Endodermal cell (in vitro differentiated cells): Measurements from ENCODE around the gene FAM228B. TPM values are rescaled to one million over a fixed set of nuclear protein-coding genes. Genes with fewer than 3 reads are reported as not detected.
A peak's percentile ranks its signal among the peaks of the same experiment; 100 is the strongest.

ENCODE experiments used
- DNase-seq: peaks from one replicate; pipeline ENCODE4 v3.0.0-alpha.2; 2017
- H3K27ac ChIP-seq: 2 replicates; pipeline ENCODE4 v1.5.1; 2013; ENCODE audit warnings: mild to moderate bottlenecking, low read depth, low read length, moderate library complexity
- H3K27me3 ChIP-seq: 2 replicates; pipeline ENCODE4 v1.6.1; 2013; ENCODE audit warnings: mild to moderate bottlenecking, low read length, moderate library complexity; ENCODE audit not compliant: insufficient read depth, control insufficient read depth, poor library complexity, severe bottlenecking
- H3K36me3 ChIP-seq: 2 replicates; pipeline ENCODE4 v1.7.0; 2013; ENCODE audit warnings: mild to moderate bottlenecking, low read length, moderate library complexity; ENCODE audit not compliant: control insufficient read depth, insufficient read depth
- H3K4me1 ChIP-seq: one replicate; pipeline ENCODE4 v1.7.0; 2013; ENCODE audit warnings: low read length; ENCODE audit not compliant: control insufficient read depth, insufficient read depth
- H3K4me3 ChIP-seq: 2 replicates; pipeline ENCODE4 v1.5.1; 2013; ENCODE audit warnings: mild to moderate bottlenecking, low read length, moderate library complexity
- H3K9ac ChIP-seq: 2 replicates; pipeline ENCODE4 v1.6.1; 2013; ENCODE audit warnings: mild to moderate bottlenecking, low read length, moderate library complexity; ENCODE audit not compliant: poor library complexity, severe bottlenecking; ENCODE audit errors: extremely low read depth
- H3K9me3 ChIP-seq: 2 replicates; pipeline ENCODE4 v1.6.1; 2013; ENCODE audit warnings: mild to moderate bottlenecking, low read length, moderate library complexity; ENCODE audit not compliant: control insufficient read depth
- H3K27ac Mint-ChIP-seq: 2 replicates; pipeline ENCODE4 v1.8.0; 2020; ENCODE audit warnings: mixed read lengths
- H3K27me3 Mint-ChIP-seq: 2 replicates; pipeline ENCODE4 v1.8.0; 2021; ENCODE audit warnings: mild to moderate bottlenecking, mixed read lengths; ENCODE audit not compliant: insufficient read depth
- H3K36me3 Mint-ChIP-seq: 2 replicates; pipeline ENCODE4 v1.8.0; 2020; ENCODE audit warnings: low read depth, mixed read lengths
- H3K4me1 Mint-ChIP-seq: 2 replicates; pipeline ENCODE4 v1.8.0; 2020; ENCODE audit warnings: mixed read lengths
- H3K4me3 Mint-ChIP-seq: 2 replicates; pipeline ENCODE4 v1.8.0; 2020; ENCODE audit warnings: mild to moderate bottlenecking, moderate library complexity, mixed read lengths
- H3K9me3 Mint-ChIP-seq: 2 replicates; pipeline ENCODE4 v1.8.0; 2020; ENCODE audit warnings: mild to moderate bottlenecking, mixed read lengths
- CTCF ChIP-seq: fragments of 200-600 bp; sonication (generic); conservative IDR thresholded peaks from 2 replicates; pipeline ENCODE4 v1.5.0; 2021; ENCODE audit warnings: antibody characterized with exemption, mild to moderate bottlenecking
- WGBS, 2 experiments: methylation state at CpG; one replicate each; pipeline versions ENCODE4 v1.1.5 to v1.1.7; 2013; ENCODE audit warnings: missing lambda C conversion rate in 2 of 2, mixed read lengths in 1 of 2; ENCODE audit not compliant: insufficient coverage in 1 of 2, insufficient read length in 1 of 2; 5-methylcytosine and 5-hydroxymethylcytosine counted together
- total RNA-seq, 2 donors: library from RNA; stranded (reverse); fragmentation: NEBNext Ultra II Directional in 1 of 2; extraction: Animal tissue kit (Norgen Biotek cat#: 25700) in 1 of 2; gene quantifications; 2 replicates in 1 of 2; 3 replicates in 1 of 2; pipeline ENCODE4 v1.2.1, GENCODE V29; 2021

FAM228B gene
- total RNA-seq, 2 donors from 2014 or later = 13.2 to 14.6 TPM

DNA sequence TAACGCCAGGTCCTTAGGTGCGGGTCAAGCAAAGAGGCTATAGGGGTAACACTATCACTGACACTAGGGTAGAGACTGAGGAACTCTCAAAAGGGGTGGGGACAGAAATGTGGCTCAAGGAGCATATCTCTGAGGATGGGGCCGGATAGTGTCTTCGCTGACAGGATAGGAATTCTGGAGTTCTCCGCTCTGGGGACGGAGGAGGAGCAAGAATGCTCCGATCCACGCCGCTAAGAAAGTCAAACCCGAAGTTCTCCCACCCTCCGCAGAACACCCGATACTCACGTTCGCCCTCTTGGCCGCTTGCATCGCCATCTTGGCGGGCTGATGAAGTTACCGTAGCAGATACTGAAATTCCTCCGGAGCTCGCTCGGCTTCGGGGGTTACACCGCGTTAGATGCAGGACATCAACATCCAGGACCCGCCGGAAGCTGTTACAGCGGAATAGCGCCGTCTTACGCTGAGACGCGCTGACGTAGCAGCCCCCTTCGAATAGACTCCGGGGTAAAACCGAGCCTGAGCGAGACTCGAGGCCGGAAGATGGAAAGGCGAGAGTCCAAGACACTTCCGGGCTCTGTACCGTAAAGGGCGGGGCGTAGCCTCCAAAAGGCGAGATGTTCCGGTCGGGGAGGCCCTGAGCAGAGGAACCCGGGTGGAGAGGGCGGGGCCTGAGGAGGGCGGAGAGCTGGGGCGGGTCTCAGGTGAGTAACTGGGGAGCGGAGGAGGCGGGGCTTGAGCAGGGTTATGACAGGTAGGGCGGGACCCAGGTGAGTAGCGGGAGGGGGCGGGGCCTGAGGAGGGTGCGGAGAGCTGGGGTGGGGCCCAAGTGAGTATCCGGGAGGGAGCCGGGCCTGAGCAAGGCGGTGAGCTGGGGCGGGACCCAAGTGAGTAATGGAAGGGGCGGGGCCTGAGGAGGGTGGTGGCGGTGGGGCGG, 47.1 kb upstream of the FAM228B start, which contains the start of gene SF3B6:
SF3B6 (minus strand) TSS at position 412 of the 934 bp plus-strand sequence; CDS start at position 315, 97 bp downstream.
- Mint-ChIP-seq H3K4me3 (peak within 1 kb of the TSS; percentile 89), H3K9me3 (no peaks in the 10 kb centered on the region), H3K36me3 (peaks cover 21% of the 10 kb centered on the region), H3K4me1 (peaks cover 14% of the 10 kb centered on the region), H3K27me3 (no peaks in the 10 kb centered on the region), H3K27ac (peak within 1 kb of the TSS; percentile 97)
- no peaks in the 10 kb centered on the region for H3K4me1 ChIP-seq
- WGBS, 2 experiments = 0 to 1% methylated on average over 26 to 64 of the region's 64 CpGs
- peak within 1 kb of the TSS; percentile 56 for H3K9ac ChIP-seq
- peaks cover 28% of the 10 kb centered on the region for H3K36me3 ChIP-seq
- no peak for TF ChIP-seq CTCF
- peak; percentile 100 for DNase-seq
- H3K27ac ChIP-seq = peak within 1 kb of the TSS; percentile 27
- no peaks in the 10 kb centered on the region for H3K9me3 ChIP-seq
- peak within 1 kb of the TSS; percentile 92 for H3K4me3 ChIP-seq
- no peaks in the 10 kb centered on the region for H3K27me3 ChIP-seq

- Histone ChIP-seq H3K9me3 (no peaks in the 10 kb centered on the region), H3K27ac (peak overlapping the region; percentile 25), H3K27me3 (no peaks in the 10 kb centered on the region), H3K36me3 (peaks cover 33% of the 10 kb centered on the region), H3K4me3 (peak overlapping the region; percentile 92), H3K9ac (no peak overlapping the region), H3K4me1 (no peaks in the 10 kb centered on the region)
- no peak for TF ChIP-seq CTCF
- DNase-seq = no peak
- Mint-ChIP-seq H3K27ac (peak overlapping the region; percentile 82), H3K4me3 (peak overlapping the region; percentile 89), H3K4me1 (peaks cover 14% of the 10 kb centered on the region), H3K9me3 (no peaks in the 10 kb centered on the region), H3K27me3 (no peaks in the 10 kb centered on the region), H3K36me3 (peaks cover 23% of the 10 kb centered on the region)
- 13 to 57% methylated on average over 11 to 41 of the region's 41 CpGs for WGBS, 2 experiments
Measured at GRCh38 chr2:24076849-24077534, 46.3 kb upstream of the FAM228B start.

GRCh38 chr2:24077535-24077877, 45.8 kb upstream of the FAM228B start:
- H3K9ac ChIP-seq = no peak overlapping the region
- H3K27ac ChIP-seq = no peak overlapping the region
- H3K27ac Mint-ChIP-seq = peak overlapping the region; percentile 82
- H3K4me1 Mint-ChIP-seq = peaks cover 14% of the 10 kb centered on the region
- no peaks in the 10 kb centered on the region for H3K27me3 ChIP-seq
- H3K27me3 Mint-ChIP-seq = no peaks in the 10 kb centered on the region
- peak overlapping the region; percentile 89 for H3K4me3 Mint-ChIP-seq
- DNase-seq = no peak
- H3K36me3 Mint-ChIP-seq = peaks cover 24% of the 10 kb centered on the region
- TF ChIP-seq CTCF = no peak
- no peaks in the 10 kb centered on the region for H3K4me1 ChIP-seq
- H3K36me3 ChIP-seq = peaks cover 34% of the 10 kb centered on the region
- no peaks in the 10 kb centered on the region for H3K9me3 ChIP-seq
- H3K4me3 ChIP-seq = peak overlapping the region; percentile 92
- 47 to 73% methylated on average over 6 to 9 of the region's 9 CpGs for WGBS, 2 experiments
- no peaks in the 10 kb centered on the region for H3K9me3 Mint-ChIP-seq
